ENCODE data around the gene GRIA3.

Gene GRIA3

GRCh38 chrX:123308658-123309057, 124.6 kb downstream of the GRIA3 start:
- no peak overlapping the region for H2AFZ ChIP-seq (ENCODE audit: low read length)
- no peak for TF ChIP-seq EZH2 (IDR thresholded peaks at IDR 0.05; ENCODE audit: borderline replicate concordance, low read length)
- no peak for TF ChIP-seq CTCF (IDR thresholded peaks at IDR 0.05; ENCODE audit: low read length)

GRCh38 chrX:123310112-123310511, 126.0 kb downstream of the GRIA3 start:
- TF ChIP-seq EZH2 (IDR thresholded peaks at IDR 0.05; ENCODE audit: borderline replicate concordance, low read length), result no peak
- no peak for TF ChIP-seq CTCF (IDR thresholded peaks at IDR 0.05; ENCODE audit: low read length)

More at GRCh38 chrX:123308658-123309057, 124.6 kb downstream of the GRIA3 start:
- Histone ChIP-seq H3K9me2 (ENCODE audit: low read depth, low read length) (no peaks in the 10 kb centered on the region), H3K79me2 (ENCODE audit: insufficient read depth, low read length) (no peaks in the 10 kb centered on the region), H3K9me3 (ENCODE audit: low read length) (no peaks in the 10 kb centered on the region), H3K36me3 (ENCODE audit: insufficient read depth, low read length) (no peaks in the 10 kb centered on the region), H4K20me1 (ENCODE audit: insufficient read depth, low read length) (no peaks in the 10 kb centered on the region), H3K27ac (ENCODE audit: low read depth, low read length, poor library complexity, severe bottlenecking) (no peak overlapping the region), H3K4me2 (ENCODE audit: low read length) (no peak overlapping the region), H3K4me1 (ENCODE audit: insufficient read depth, low read length, severe bottlenecking) (no peaks in the 10 kb centered on the region), H3K27me3 (ENCODE audit: insufficient read depth, low read length) (no peaks in the 10 kb centered on the region), H3K4me3 (ENCODE audit: low read depth, low read length, poor library complexity, severe bottlenecking) (no peak overlapping the region), H3K9ac (ENCODE audit: low read length) (no peak overlapping the region), H3F3A (ENCODE audit: insufficient read depth, low read length) (no peaks in the 10 kb centered on the region)

GRCh38 chrX:123311486-123311885, 127.4 kb downstream of the GRIA3 start:
- Histone ChIP-seq H3K79me2 (ENCODE audit: insufficient read depth, low read length) (no peaks in the 10 kb centered on the region), H3K9me2 (ENCODE audit: low read depth, low read length) (no peaks in the 10 kb centered on the region), H3K9me3 (ENCODE audit: low read length) (no peaks in the 10 kb centered on the region), H3F3A (ENCODE audit: insufficient read depth, low read length) (no peaks in the 10 kb centered on the region), H3K36me3 (ENCODE audit: insufficient read depth, low read length) (no peaks in the 10 kb centered on the region), H3K4me1 (ENCODE audit: insufficient read depth, low read length, severe bottlenecking) (no peaks in the 10 kb centered on the region), H3K9ac (ENCODE audit: low read length) (no peak overlapping the region), H2AFZ (ENCODE audit: low read length) (no peak overlapping the region), H3K27ac (ENCODE audit: low read depth, low read length, poor library complexity, severe bottlenecking) (no peak overlapping the region), H3K4me3 (ENCODE audit: low read depth, low read length, poor library complexity, severe bottlenecking) (no peak overlapping the region), H3K27me3 (ENCODE audit: insufficient read depth, low read length) (no peaks in the 10 kb centered on the region), H4K20me1 (ENCODE audit: insufficient read depth, low read length) (no peaks in the 10 kb centered on the region), H3K4me2 (ENCODE audit: low read length) (no peak overlapping the region)
- no peak for TF ChIP-seq EZH2 (IDR thresholded peaks at IDR 0.05; ENCODE audit: borderline replicate concordance, low read length)
- TF ChIP-seq CTCF (IDR thresholded peaks at IDR 0.05; ENCODE audit: low read length), result no peak

More at GRCh38 chrX:123310112-123310511, 126.0 kb downstream of the GRIA3 start:
- H3F3A ChIP-seq (ENCODE audit: insufficient read depth, low read length), result no peaks in the 10 kb centered on the region
- H3K79me2 ChIP-seq (ENCODE audit: insufficient read depth, low read length), result no peaks in the 10 kb centered on the region
- no peak overlapping the region for H3K4me3 ChIP-seq (ENCODE audit: low read depth, low read length, poor library complexity, severe bottlenecking)
- H3K9me3 ChIP-seq (ENCODE audit: low read length), result no peaks in the 10 kb centered on the region
- H3K9ac ChIP-seq (ENCODE audit: low read length), result no peak overlapping the region
- H3K27me3 ChIP-seq (ENCODE audit: insufficient read depth, low read length), result no peaks in the 10 kb centered on the region
- no peaks in the 10 kb centered on the region for H3K4me1 ChIP-seq (ENCODE audit: insufficient read depth, low read length, severe bottlenecking)
- H3K4me2 ChIP-seq (ENCODE audit: low read length), result no peak overlapping the region
- no peaks in the 10 kb centered on the region for H3K36me3 ChIP-seq (ENCODE audit: insufficient read depth, low read length)
- H3K27ac ChIP-seq (ENCODE audit: low read depth, low read length, poor library complexity, severe bottlenecking), result no peak overlapping the region
- no peaks in the 10 kb centered on the region for H3K9me2 ChIP-seq (ENCODE audit: low read depth, low read length)
- H4K20me1 ChIP-seq (ENCODE audit: insufficient read depth, low read length), result no peaks in the 10 kb centered on the region
- H2AFZ ChIP-seq (ENCODE audit: low read length), result no peak overlapping the region
